Measurements from ENCODE around the gene JARID2. TPM values are rescaled to one million over a fixed set of nuclear protein-coding genes. Genes with fewer than 3 reads are reported as not detected.

JARID2 gene
- total and polyA plus RNA-seq, 3 donors from 2014 or later, result 36.1 to 60.8 (median 53.7) TPM

DNA sequence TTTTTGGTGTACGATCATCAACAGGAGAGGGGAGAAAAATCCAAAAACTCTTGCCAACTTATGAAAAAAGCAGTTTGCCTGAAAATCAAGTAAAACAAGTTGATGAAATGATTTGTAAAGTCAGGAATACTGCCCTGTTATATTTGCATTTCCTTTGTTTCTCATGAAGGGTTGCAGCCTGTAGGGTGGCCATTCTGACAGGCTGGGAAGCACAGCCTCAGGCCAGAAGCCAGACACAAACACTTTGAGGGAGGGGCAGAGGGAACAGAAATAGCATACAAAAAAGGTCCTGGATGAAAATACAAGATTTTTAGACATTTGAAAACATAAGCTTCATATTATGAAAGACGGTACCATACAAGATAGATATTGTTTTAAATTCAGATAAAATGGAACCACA lies 307.2 kb downstream of the JARID2 start:
- H3K4me1 ChIP-seq, result no peaks in the 10 kb centered on the region
- no peaks in the 10 kb centered on the region for H3K36me3 ChIP-seq (ENCODE audit: low read depth, missing control alignments)
- intact Hi-C loops (cut with DNase I; ENCODE audit: low total_unique reads), result no loop called here
- no peak for DNase-seq
- no peaks in the 10 kb centered on the region for H3K27me3 ChIP-seq
- TF ChIP-seq POLR2A (IDR thresholded peaks at IDR 0.05), result no peak
- TF ChIP-seq, protein P1, sequence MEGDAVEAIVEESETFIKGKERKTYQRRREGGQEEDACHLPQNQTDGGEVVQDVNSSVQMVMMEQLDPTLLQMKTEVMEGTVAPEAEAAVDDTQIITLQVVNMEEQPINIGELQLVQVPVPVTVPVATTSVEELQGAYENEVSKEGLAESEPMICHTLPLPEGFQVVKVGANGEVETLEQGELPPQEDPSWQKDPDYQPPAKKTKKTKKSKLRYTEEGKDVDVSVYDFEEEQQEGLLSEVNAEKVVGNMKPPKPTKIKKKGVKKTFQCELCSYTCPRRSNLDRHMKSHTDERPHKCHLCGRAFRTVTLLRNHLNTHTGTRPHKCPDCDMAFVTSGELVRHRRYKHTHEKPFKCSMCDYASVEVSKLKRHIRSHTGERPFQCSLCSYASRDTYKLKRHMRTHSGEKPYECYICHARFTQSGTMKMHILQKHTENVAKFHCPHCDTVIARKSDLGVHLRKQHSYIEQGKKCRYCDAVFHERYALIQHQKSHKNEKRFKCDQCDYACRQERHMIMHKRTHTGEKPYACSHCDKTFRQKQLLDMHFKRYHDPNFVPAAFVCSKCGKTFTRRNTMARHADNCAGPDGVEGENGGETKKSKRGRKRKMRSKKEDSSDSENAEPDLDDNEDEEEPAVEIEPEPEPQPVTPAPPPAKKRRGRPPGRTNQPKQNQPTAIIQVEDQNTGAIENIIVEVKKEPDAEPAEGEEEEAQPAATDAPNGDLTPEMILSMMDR (IDR thresholded peaks at IDR 0.05), result no peak
- no peak overlapping the region for H3K4me3 ChIP-seq
- WGBS, 2 donors, result 88 to 89% methylated on average over 2 of the region's 2 CpGs
- no peak overlapping the region for H3K27ac ChIP-seq
- H3K9me3 ChIP-seq, result no peaks in the 10 kb centered on the region

DNA sequence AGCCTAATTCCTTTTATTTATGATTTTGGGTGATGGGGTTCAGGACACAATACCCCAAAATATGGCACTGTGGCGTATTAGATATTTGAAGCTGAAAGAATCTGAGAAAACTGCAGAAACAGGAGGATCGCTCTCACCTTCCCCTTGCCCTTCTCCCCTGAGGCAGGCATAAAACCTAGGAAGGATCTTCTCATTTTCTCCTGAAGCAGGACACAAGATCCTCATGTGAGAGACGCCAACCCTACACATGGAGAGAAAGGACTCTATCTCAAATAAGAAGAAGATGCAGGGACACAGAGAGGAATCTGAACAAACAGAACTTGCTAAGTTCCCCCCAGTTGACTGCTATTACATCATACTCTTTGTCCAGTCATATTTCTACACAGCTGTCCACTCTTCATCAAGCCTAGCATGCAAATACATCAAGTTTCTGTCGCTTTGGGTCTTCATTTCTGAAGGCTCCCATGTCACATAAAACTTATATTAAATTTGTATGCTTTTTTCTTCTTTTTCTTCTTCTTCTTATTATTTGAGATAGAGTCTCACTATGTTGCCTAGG lies 307.9 kb downstream of the JARID2 start:
- 84 to 93% methylated on average over 4 of the region's 4 CpGs for WGBS, 2 donors
- Histone ChIP-seq H3K27me3 (no peaks in the 10 kb centered on the region), H3K36me3 (ENCODE audit: low read depth, missing control alignments) (no peaks in the 10 kb centered on the region), H3K9me3 (no peaks in the 10 kb centered on the region), H3K27ac (no peak overlapping the region), H3K4me3 (no peak overlapping the region), H3K4me1 (no peaks in the 10 kb centered on the region)
- intact Hi-C loops (cut with DNase I; ENCODE audit: low total_unique reads), result no loop called here
- no peak for DNase-seq
- TF ChIP-seq, protein P1 (IDR thresholded peaks at IDR 0.05), result no peak
- TF ChIP-seq POLR2A (IDR thresholded peaks at IDR 0.05), result no peak

DNA sequence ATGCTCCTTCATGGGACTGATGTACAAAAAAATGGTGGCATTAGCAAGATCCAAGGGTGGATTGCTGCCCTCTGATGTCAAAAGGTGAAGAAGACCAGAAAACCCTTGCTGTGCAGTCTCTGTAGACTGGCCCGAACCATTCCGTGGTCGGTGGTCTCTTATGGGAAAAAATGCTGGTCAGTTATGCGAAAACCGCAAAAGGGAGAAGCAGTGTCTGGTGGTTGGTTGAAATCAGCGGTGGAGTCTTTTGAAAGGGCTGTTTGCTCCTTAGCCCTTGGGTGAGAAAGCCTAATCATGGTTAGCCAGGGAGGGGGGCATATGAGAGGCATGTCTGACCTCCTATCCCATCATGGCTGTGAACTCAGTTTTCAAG lies 308.8 kb downstream of the JARID2 start:
- Histone ChIP-seq H3K27me3 (no peaks in the 10 kb centered on the region), H3K36me3 (ENCODE audit: low read depth, missing control alignments) (no peaks in the 10 kb centered on the region), H3K9me3 (no peaks in the 10 kb centered on the region), H3K27ac (no peak overlapping the region), H3K4me3 (no peak overlapping the region), H3K4me1 (no peaks in the 10 kb centered on the region)
- WGBS, 2 donors, result 96 to 100% methylated on average over 6 of the region's 6 CpGs
- no peak for DNase-seq
- intact Hi-C loops (cut with DNase I; ENCODE audit: low total_unique reads), result no loop called here
- no peak for TF ChIP-seq POLR2A (IDR thresholded peaks at IDR 0.05)
- TF ChIP-seq, protein P1 (IDR thresholded peaks at IDR 0.05), result no peak

DNA sequence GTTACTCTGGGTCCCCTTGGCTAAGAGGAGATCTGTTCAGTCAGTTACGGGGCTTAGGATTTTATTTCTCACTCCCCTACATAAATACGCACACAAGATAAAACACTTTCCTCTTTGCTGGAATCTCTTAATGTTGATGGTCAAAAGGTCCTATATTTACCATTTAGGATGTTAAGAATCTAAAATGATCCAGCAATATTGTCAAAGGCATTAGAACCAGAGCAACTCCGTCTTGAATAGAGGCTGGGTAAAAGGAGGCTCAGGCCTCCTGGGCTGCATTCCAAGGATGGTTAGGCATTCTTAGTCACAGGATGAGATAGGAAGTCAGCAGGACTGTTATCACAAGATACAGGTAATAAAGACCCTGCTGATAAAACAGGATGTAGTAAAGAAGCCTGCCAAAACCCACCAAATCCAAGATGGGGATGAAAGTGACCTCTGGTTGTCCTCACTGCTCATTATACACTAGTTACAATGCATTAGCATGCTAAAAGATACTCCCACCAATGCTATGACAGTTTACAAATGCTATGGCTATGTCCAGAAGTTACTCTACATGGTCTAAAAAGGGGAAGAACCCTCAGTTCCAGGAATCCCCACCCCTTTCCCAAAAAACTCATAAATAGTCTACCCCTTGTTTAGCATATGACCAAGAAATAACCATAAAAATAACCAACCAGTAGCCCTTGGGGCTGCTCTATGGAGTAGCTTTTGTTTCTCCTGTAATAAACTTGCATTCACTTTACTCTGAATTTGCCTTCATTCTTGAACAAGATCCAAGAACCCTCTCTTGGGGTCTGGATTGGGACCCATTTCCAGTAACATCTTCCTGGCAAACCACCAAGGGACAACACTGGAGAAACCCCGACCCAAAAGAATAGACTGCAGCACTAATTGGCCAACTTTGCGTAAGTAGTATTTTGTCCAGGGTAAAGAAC lies 309.5 kb downstream of the JARID2 start:
- Histone ChIP-seq H3K27ac (no peak overlapping the region), H3K4me3 (no peak overlapping the region), H3K4me1 (no peaks in the 10 kb centered on the region), H3K36me3 (ENCODE audit: low read depth, missing control alignments) (no peaks in the 10 kb centered on the region), H3K27me3 (no peaks in the 10 kb centered on the region), H3K9me3 (no peaks in the 10 kb centered on the region)
- 82 to 90% methylated on average over 5 of the region's 5 CpGs for WGBS, 2 donors
- intact Hi-C loops (cut with DNase I; ENCODE audit: low total_unique reads), result no loop called here
- DNase-seq, result no peak
- TF ChIP-seq, protein P1 (IDR thresholded peaks at IDR 0.05), result no peak
- TF ChIP-seq POLR2A (IDR thresholded peaks at IDR 0.05), result no peak

Data from testis (tissue), 3 donors.